ENCODE measurements around the gene AASDHPPT.
"Not testable (repeated sequence)": the region's sequence is repeated elsewhere in the genome, so short reads cannot be mapped to it uniquely, and the experiment has no call there.

AASDHPPT gene, protein sequence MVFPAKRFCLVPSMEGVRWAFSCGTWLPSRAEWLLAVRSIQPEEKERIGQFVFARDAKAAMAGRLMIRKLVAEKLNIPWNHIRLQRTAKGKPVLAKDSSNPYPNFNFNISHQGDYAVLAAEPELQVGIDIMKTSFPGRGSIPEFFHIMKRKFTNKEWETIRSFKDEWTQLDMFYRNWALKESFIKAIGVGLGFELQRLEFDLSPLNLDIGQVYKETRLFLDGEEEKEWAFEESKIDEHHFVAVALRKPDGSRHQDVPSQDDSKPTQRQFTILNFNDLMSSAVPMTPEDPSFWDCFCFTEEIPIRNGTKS

DNA sequence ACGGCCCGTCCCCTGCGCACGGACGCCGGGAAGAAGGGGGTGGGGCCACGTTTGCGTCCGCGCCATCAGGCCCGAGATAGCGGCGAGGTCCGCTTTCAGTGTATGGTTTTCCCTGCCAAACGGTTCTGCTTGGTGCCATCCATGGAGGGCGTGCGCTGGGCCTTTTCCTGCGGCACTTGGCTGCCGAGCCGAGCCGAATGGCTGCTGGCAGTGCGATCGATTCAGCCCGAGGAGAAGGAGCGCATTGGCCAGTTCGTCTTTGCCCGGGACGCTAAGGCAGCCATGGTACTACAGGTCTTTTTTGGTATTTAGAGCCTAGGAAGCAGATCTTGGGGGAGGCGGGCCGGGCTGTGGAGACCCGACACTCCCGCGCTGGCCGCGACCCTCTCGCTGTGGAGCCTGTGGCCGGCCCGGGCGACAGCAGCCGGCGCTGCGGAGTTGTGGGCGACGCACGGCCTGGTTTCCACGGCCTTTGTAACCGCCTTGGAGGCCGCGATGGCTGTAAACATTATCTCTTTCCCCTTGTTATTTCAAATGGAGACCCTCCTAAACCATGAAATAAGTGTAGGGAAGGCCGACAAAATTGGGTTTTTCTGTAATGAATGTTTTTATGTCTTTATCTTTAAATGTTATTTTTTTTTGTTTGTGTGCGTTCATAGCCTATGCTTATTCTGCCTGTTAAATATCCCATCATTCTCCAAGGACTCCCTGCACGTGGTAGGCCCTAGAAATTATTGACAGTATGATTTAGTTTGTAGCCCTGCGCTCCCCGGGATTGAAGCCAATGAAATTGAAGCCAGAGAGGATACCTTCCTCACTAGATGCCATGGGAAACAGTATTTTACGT, at the start of gene AASDHPPT:
Gene AASDHPPT, plus strand, starts transcription at position 54 of the 847 bp plus-strand sequence. Its CDS starts 49 bp downstream, at position 103.
- DNase-seq (ENCODE audit: low read depth in 3 of 3, low spot score in 1 of 3) = no peak

DNA sequence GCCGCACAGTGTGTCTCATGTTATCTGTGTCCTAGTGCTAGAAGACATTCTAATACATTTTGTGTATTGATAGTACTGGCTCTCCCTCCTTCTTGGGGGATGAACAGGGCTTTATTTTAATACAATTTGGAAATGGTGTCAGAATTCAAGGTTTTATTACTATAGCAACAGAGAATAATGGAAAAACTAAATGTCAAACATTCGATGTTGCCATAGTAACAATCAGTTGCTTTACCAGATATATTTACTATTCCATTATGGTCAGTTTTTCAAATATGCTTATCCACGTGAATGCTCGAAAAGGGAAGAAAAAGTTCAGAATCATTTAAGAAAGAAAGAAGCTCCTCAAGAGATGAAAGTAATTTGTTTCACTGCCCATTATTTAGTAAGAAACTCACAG, 46.9 kb upstream of the AASDHPPT start:
- DNase-seq (ENCODE audit: low read depth in 3 of 3, low spot score in 1 of 3) = no peak

DNA sequence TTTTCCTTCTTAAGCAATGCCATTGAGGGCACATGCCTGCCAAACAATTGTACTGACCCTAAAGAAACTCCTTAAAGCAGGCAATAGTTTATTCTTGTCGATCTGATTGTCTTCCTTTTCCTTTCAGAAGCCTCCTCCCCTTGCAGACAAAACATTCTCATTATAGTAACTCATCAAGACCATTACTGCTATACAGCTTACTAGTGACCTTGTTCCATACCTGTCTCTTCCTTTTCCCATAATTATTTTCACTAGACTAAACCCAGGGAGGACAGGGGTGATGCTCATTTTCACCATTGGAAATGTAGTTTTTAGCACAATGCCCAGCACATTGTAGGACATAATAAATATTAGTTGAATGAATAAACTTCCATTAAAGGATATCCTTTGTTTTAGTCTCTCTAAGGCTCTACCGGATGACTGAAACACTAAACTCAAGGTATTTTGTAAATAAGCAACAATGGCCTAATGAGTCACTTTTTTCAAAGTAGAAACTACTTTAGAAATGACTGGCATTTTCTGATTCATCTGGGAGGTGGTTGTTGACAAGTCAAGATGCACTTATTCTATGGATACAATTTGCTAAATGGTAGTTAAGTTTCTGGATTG, 46.2 kb upstream of the AASDHPPT start:
- no peak for DNase-seq (ENCODE audit: low read depth in 3 of 3, low spot score in 1 of 3)

DNA sequence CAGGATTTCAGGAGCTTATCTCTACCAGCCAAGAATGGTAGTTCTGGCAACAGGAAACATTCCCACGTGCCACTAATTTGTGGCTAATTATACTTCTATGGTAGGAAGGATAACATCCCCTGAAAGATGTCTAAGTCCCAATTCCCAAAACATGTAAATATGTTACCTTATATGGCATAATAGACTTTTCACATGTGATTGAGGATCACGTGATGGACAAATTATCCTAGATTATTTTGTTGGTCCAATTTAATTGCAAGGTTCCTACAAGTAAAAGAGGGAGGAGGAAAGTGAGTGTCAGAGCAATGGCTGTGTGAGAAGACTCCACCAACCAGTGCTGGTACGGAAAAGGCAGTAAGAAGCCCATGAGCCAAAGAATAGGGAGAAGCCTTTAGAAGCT, 45.5 kb upstream of the AASDHPPT start:
- no peak for DNase-seq (ENCODE audit: low read depth in 3 of 3, low spot score in 1 of 3)

DNA sequence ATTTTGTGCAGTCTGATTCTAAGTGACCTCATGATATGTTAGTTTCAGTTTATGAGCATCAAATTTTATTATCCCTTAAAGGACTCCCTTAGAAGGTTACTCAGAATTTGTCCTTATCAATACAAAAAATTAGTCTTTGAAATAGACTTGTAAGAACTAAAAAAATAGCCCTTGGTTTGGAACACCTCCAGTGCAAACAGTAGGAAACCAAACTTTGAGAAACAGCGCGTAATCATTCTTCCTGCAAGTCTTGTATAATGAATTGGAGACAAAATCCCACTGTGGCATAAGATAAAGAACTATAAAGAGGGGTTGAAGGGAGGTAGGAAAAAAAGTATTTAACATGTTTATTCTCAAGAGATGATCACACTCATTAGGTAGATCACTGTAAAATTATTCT, 44.6 kb upstream of the AASDHPPT start:
- DNase-seq (ENCODE audit: low read depth in 3 of 3, low spot score in 1 of 3) = no peak

DNA sequence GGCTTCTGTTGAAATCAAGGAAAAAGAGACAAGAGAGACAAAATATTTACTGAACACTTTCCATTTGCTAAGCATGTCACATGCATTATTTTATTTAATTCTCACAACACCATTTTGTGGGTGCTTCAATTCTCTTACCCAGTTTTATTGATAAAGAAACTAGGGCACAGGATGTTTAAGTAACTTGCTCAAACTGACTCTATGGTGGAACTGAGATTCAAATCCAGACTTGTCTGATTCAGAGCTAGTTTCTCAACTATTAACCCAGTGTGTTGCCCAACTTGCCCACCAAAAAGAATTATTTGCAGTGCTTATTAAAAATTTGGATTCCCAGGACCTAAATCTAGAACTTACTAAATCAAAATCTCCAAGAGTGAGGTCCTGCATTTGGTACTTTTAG, 33.9 kb upstream of the AASDHPPT start:
- no peak for DNase-seq (ENCODE audit: low read depth in 3 of 3, low spot score in 1 of 3)

DNA sequence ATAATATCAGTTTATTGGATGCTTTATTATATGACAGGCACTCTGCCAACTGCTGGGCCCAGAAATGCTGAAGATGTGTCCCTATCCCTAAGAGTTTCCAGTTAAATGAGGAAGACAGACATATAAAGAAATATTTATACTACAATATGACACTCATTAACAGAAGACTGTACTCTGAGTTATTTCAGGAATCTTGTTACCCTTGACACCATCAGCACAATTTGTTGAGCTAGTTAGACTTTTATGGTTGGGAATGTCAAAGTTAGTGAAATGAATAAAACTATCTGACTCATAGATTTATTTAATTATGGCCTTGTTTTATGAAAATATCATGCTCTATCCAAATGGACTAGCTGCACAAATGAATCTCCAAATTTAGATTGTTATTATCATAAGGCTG, 29.8 kb upstream of the AASDHPPT start:
- DNase-seq (ENCODE audit: low read depth in 3 of 3, low spot score in 1 of 3) = no peak

DNA sequence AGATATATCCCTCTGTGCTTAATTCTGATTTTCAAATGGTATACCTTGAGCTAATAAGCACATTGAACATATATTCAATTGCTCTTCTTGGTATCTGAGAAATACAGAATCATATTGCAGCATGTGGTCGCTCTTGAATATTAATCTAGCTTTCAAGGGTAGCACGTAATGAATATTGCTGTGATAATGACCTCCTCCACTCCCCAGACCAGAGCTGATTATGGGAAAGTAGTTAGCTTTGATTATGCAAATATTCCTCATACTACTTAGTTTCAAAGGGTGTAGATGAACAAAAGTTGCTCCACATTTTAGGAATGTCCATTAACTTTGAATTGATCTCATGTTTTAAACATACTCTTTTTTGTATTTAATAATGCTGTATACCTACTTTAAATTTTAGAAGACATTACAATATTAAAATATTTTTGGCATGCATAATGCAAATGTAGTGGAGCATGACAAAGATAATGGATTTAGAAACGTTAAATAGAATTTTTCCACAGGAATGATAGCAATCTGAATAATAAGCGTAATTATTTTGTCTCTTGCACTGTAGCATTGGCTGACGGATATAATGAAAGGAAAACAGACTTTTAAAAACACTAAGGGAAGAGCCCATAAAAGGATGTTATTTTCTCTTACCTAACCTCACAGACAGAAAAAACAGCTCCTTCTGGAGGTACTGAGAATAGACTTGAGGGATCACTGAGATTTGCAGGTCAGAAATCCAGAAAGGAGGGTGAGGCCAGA, 27.6 kb upstream of the AASDHPPT start:
- no peak for DNase-seq (ENCODE audit: low read depth in 3 of 3, low spot score in 1 of 3)

DNA sequence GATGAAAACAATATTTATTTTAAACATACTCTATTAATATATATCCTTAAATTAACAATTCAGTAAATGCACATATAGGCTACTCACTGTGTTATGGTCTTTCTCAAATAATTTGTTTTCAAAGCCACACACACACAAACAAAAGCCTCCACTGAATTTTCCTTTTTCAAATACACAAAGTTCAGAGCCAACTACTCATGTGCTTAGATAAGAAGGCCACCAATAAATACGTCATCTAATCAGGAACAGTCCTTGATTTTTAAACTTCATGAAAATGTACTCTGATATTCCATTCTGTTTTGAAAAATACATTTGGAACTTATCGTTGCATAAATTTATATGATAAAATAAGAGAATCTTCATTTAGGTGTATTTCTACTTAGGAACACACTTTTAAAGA, 26.4 kb upstream of the AASDHPPT start:
- DNase-seq (ENCODE audit: low read depth in 3 of 3, low spot score in 1 of 3) = no peak

DNA sequence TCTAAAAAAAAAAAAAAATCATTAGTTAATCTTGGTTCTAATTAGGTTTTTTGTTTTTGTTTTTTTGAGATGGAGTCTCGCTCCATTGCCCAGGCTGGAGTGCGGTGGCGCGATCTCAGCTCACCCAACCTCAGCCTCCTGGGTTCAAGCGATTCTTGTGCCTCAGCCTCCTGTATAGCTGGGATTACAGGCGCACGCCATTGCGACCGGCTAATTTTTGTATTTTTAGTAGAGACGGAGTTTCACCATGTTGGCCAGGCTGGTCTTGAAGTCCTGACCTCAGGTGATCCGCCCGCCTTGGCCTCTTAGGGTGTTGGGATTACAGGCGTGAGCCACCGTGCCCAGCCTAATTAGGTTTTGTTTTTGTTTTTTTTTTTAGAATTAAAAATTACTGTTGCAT, 19.1 kb upstream of the AASDHPPT start:
- not testable (repeated sequence) for DNase-seq (ENCODE audit: low read depth in 3 of 3, low spot score in 1 of 3)

DNA sequence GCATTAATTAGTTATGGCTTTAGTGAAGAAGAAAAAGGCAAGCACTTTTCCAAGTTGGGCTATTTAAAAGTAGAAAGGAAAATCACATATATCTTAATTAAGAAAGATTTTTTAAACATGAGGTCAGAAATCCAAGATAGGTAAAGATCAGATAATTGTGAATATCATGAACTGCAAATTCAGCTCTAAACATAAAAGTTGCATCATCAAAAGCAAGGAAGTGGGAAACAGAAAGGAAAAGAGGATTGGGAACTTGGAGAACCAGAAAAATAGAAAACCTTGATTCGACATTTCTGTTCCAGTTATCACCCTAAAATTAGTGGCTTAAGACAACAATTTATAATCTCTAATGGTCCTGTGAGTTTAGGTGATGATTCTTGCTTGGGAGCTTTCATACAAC, 17.8 kb upstream of the AASDHPPT start:
- DNase-seq (ENCODE audit: low read depth in 3 of 3, low spot score in 1 of 3) = no peak

DNA sequence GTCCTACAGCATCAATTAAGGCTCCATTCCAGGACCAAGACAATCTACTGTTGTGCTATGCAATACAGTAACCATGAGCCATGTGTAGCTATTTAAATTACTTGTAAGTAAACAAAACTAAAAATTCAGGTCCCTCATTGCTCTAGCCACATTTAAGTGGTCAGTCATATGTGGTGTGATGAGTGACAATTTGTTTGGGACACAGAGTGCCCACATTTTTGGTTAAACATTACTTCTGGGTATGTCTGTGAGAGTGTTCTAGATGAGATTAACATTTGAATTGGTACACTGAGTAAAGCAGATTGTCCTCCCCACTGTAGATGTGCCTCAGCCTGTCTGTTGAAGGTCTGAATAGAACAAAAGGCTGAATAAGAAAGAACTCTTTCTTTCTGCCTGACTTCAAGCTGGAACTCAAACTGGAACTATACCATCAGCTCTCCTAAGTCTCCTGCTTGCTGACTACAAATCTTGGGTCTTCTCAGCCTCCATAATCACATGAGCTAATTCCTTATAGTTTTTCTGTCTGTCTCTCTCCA, 16.1 kb upstream of the AASDHPPT start:
- DNase-seq (ENCODE audit: low read depth in 3 of 3, low spot score in 1 of 3) = no peak

DNA sequence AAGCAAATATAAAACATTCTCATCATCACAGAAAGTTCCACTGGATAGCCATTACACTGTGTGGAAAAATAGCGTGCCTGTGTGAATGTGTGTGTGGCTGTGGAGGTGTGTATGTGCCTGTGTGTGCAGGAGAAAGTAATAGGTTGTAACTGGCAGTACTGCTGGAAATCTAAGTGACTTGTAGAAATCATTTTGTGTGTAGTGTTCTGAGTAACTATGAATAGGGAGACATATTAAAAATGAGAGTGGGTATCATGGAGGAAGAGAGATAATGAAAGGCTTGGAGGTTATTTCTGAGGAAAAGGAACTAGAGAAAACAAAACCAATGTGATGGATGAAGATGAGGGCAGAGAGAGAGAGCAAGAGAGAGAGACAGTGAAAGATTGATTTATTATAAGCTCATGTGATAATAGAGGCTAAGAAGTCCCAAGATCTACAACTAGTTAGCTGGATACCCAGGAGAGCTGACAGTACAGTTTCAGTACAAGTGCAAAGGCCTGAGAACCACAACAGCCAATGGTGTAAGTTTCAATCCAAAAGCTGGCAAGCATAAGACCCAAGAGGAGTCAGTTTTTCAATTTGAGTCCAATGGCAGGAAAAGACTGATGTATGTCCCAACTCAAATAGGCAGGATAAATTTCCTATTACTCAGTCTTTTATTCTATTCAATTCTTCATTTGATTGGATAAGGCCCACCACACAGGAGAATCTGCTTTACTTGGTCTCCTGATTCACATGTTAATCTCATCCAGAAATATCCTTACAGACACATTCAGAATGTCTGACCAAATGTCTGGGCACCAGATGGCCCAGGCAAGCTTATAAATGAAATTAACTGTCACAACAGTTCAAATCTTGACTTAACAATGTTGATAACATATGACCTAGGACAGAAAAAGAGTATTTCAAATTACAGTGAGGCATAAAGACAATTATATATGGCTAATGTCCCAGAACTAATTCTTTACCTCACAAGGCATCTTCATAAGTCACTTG, 15.2 kb upstream of the AASDHPPT start:
- DNase-seq (ENCODE audit: low read depth in 3 of 3, low spot score in 1 of 3) = no peak

DNA sequence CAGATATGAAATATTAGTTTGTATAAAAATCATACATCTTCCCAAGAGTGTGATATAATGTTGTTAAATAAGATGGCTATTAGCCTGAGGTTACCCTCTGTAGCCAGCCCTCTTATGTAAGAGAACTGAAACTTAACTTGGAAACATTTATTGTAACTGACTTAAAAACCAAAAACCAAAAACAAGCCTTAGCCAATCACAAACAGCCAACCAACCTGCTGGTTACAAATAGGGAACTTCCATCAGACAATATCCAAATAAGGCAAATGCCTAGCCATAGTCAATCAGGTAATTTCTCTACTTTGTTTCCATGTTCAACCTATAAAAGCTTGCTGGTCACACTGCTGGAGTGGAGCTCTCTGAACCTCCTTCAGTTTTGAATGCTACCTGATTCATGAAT, 14.5 kb upstream of the AASDHPPT start:
- DNase-seq (ENCODE audit: low read depth in 3 of 3, low spot score in 1 of 3) = no peak

DNA sequence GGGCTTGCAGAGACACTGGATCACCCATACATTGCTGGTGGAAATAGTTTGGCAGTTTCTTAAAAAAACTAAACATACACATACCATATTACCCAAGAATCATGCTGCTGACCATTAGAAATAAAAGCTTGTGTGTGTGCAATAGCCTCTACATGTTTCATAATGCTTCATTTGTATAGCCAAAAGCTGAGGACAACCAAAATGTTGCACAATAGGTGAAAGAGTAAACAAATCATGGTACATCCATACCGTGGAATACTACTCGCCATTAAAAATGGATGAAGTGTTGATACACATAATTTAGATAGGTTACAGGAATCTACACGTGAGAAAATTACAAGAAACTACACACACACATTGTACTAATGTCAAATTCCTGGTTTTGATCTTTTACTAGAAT, 6.9 kb upstream of the AASDHPPT start:
- no peak for DNase-seq (ENCODE audit: low read depth in 3 of 3, low spot score in 1 of 3)

DNA sequence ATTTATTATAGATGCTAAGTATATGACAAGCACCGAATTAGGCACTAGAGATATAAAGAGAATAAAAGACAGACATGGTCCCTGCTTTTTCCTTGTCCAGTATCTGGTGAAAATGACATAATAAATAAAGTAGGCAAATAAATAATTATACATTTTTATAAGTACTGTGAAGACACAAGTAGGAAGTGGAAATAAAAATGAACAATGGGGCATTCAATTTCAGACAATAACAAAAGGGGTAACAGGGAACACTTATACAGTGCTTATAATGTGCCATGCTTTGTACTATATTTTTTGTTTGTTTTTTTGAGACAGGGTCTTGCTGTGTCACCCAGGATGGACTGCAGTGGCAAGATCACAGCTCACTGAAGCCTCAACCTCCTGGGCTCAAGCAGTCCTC, 4.7 kb upstream of the AASDHPPT start:
- no peak for DNase-seq (ENCODE audit: low read depth in 3 of 3, low spot score in 1 of 3)

DNA sequence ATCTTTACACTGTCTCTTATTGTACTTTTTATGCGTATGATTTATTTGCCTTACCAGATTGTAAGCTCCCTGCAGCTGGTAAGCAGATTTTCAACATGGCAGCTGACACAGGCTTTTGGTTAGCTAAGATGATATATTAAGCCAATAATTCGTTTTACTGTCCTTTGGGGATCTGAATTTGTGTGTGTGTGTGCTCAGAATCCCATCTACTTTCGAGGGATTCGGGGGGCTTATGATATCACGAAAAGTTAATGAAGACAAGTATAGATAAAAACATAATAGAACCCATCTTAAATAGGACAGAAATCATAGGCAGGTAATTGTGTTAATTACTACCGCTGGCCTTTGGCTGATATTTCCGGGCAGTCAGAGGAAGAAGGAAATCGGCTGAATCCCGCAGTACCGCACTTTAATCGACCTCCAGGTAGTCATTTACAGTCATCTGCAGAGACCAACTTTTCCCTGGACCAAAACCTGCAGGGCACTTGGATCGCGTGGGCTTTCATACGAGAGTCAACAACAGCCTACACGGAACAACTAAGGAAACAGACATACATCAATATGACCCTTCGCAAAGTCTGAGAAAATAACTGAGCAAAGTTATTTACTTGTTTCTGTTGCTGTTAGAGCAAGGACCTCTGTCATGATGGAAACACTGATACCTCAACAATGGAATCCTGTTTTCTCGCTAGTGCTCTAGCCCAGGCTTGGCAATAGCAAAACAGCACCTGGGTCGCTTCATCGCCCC, 1.1 kb upstream of the AASDHPPT start:
- no peak for DNase-seq (ENCODE audit: low read depth in 3 of 3, low spot score in 1 of 3)

DNA sequence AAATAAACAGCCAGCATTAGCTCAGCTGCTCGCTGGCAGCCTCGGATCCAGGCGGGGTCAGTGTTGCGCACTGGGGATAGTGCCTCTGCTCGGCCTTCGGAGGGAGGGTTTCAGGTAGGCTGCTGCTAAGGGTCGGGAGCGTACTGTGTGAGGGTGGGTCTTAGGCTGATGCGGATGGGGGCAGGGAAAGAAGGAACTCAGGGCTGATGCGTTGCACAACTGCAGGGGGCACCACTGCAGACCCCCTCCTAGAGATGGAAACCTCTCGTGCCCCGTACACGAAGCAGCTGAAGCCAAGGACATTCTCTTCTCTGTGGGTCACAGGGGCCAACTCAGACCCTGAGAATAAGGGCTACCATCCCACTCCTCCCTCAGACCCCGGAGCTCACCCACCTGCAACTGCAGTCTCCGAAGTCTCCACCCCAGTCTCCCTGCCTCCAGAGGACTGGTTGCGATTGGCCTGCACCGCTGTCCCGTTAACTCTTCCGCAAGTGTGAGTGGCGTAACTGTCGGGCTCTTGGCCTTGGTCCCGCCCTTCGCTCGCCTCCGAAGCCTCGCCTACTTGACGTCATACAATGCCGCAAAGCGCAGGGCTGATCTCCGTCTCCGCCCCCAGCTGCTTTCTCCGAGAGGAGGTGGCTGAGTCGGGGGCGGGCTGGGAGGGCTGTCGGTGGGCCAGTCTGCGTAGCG, 398 bp upstream of the AASDHPPT start, which contains the start of gene KBTBD3:
Gene KBTBD3, minus strand, starts transcription at position 429 of the 690 bp plus-strand sequence. CDS start 18,250 bp downstream, outside the sequence.
- peak; percentile 90 to 96 (median 93) for DNase-seq (ENCODE audit: low read depth in 3 of 3, low spot score in 1 of 3)

Measured in stimulated activated CD4-positive, alpha-beta T cell treated with anti-CD3 and anti-CD28 coated beads, TNF-alpha, amount 100 ng/mL, for 1 hour (primary cell).